ENCODE results near the gene ARL4A.

Gene ARL4A

GRCh38 chr7:12726908-12727307, 39.5 kb downstream of the ARL4A start:
- Histone ChIP-seq H3K9me3 (ENCODE audit: severe bottlenecking) (no peaks in the 10 kb centered on the region), H3K4me3 (ENCODE audit: low read depth, low read length) (no peak overlapping the region), H3K27me3 (ENCODE audit: insufficient read depth, low read depth, severe bottlenecking) (no peaks in the 10 kb centered on the region), H3K27ac (no peak overlapping the region), H3K36me3 (no peaks in the 10 kb centered on the region)
- TF ChIP-seq CTCF (IDR thresholded peaks at IDR 0.05; ENCODE audit: low read depth, low read length): no peak
- DNase-seq: no peak

GRCh38 chr7:12727455-12728191, 40.2 kb downstream of the ARL4A start:
- no peak for TF ChIP-seq CTCF (IDR thresholded peaks at IDR 0.05; ENCODE audit: low read depth, low read length)
- no peaks in the 10 kb centered on the region for H3K9me3 ChIP-seq (ENCODE audit: severe bottlenecking)
- H3K36me3 ChIP-seq: no peaks in the 10 kb centered on the region
- H3K4me3 ChIP-seq (ENCODE audit: low read depth, low read length): no peak overlapping the region
- H3K27me3 ChIP-seq (ENCODE audit: insufficient read depth, low read depth, severe bottlenecking): no peaks in the 10 kb centered on the region
- no peak for DNase-seq
- no peak overlapping the region for H3K27ac ChIP-seq

- Histone ChIP-seq H3K9me3 (ENCODE audit: severe bottlenecking) (no peaks in the 10 kb centered on the region), H3K27me3 (ENCODE audit: insufficient read depth, low read depth, severe bottlenecking) (no peaks in the 10 kb centered on the region), H3K4me3 (ENCODE audit: low read depth, low read length) (no peak overlapping the region), H3K27ac (no peak overlapping the region), H3K36me3 (no peaks in the 10 kb centered on the region)
- DNase-seq: peak; percentile 20
- no peak for TF ChIP-seq CTCF (IDR thresholded peaks at IDR 0.05; ENCODE audit: low read depth, low read length)
These were observed 40.7 kb downstream of the ARL4A start for GRCh38 chr7:12728192-12728538.

GRCh38 chr7:12729112-12729511, 41.7 kb downstream of the ARL4A start:
- H3K36me3 ChIP-seq: no peaks in the 10 kb centered on the region
- no peaks in the 10 kb centered on the region for H3K27me3 ChIP-seq (ENCODE audit: insufficient read depth, low read depth, severe bottlenecking)
- no peaks in the 10 kb centered on the region for H3K9me3 ChIP-seq (ENCODE audit: severe bottlenecking)
- no peak for TF ChIP-seq CTCF (IDR thresholded peaks at IDR 0.05; ENCODE audit: low read depth, low read length)
- H3K27ac ChIP-seq: no peak overlapping the region
- DNase-seq: no peak
- H3K4me3 ChIP-seq (ENCODE audit: low read depth, low read length): no peak overlapping the region

GRCh38 chr7:12730523-12730922, 43.1 kb downstream of the ARL4A start:
- H3K27ac ChIP-seq: no peak overlapping the region
- no peaks in the 10 kb centered on the region for H3K36me3 ChIP-seq
- TF ChIP-seq CTCF (IDR thresholded peaks at IDR 0.05; ENCODE audit: low read depth, low read length): no peak
- no peak overlapping the region for H3K4me3 ChIP-seq (ENCODE audit: low read depth, low read length)
- H3K9me3 ChIP-seq (ENCODE audit: severe bottlenecking): no peaks in the 10 kb centered on the region
- no peak for DNase-seq
- no peaks in the 10 kb centered on the region for H3K27me3 ChIP-seq (ENCODE audit: insufficient read depth, low read depth, severe bottlenecking)

- no peaks in the 10 kb centered on the region for H3K9me3 ChIP-seq (ENCODE audit: severe bottlenecking)
- no peak overlapping the region for H3K4me3 ChIP-seq (ENCODE audit: low read depth, low read length)
- H3K27ac ChIP-seq: no peak overlapping the region
- no peak for DNase-seq
- H3K27me3 ChIP-seq (ENCODE audit: insufficient read depth, low read depth, severe bottlenecking): no peaks in the 10 kb centered on the region
- no peaks in the 10 kb centered on the region for H3K36me3 ChIP-seq
- 0 out of 2 replicates have a peak, but pooled peaks have one; percentile 0 for TF ChIP-seq CTCF (IDR thresholded peaks at IDR 0.05; ENCODE audit: low read depth, low read length)
These were observed 43.8 kb downstream of the ARL4A start for GRCh38 chr7:12731214-12731656.
